ENCODE measurements around the gene PIMREG.

PIMREG gene

DNA sequence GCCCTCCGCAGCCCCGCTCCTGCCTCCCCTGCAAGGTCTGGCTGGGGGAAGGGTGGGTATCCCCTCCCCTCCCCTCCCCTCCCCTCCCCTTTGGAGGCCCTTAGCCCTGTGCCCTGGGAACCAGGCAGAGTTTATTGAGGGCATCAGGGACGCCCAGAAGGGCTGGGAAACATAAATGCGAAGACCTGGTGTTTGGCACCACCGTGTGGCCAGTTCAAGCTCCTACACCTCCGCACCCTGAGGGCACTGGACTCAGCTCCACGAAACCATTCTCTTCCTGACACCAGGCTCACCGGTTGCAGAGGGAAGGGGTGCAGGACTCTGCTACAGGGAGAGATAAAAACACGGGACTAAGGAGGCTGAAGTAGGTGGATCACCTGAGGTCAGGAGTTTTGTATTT, 8.3 kb upstream of the PIMREG start:
- DNase-seq (ENCODE audit: low read depth) = no peak
- no peak overlapping the region for H3K4me3 ChIP-seq (ENCODE audit: low read depth, low read length)

DNA sequence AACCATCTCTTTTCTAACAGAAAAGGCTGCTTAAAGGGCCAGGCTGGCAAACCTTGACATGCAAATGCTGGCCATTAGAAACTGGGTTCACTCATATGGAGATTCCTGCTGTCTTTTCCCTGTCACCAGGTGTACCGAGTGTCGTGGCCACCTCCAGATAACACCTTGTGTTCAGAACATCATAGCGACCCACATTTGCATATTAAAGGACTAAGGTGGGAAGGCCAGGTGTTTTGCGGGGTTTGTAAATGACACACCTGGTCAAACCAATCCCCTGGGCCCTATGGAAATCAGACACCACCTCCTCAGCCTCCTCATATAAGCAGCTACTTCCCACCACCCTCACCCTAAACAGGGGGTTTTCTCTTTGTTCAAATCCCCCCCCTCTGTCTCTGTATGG, 6.8 kb upstream of the PIMREG start:
- no peak overlapping the region for H3K4me3 ChIP-seq (ENCODE audit: low read depth, low read length)
- no peak for DNase-seq (ENCODE audit: low read depth)

DNA sequence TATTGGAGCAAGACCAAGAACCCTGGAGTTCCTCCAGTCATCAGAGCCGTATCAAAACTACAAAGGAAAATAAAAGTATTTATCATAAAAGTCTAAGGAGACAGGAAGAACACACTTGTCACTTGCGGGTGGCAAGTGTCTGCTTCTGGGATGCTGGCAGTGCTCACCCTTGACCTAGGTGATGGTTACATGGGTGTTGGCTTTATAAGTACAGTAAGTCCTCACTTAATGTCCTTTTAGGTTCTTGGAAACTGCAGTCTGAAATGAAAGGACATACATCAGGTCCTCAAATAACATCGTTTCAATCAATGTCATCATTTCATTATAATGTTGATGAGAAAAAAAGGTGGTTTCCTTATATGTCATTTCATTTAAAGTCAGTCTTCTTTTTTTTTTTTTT, 6.3 kb upstream of the PIMREG start:
- DNase-seq (ENCODE audit: low read depth) = no peak
- no peak overlapping the region for H3K4me3 ChIP-seq (ENCODE audit: low read depth, low read length)

DNA sequence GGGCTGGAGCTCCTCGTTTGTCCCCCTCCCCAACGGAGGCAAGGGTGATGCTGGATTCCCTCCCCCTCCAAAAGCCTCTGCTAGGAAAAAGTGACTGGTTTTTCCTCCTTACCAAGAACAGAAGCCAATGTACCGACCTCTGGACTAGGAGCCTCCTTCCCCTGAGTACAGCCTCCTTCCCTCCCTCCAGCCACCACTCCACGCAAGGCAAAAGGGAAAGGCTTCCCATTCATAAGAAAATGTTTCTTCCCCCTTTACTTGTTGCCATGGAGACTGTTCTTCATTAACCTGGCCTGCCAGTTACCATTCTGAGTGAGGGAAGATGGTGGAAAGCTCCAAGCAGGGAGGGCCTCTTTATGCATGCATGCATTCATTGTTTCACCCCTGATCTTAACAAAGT, 4.3 kb upstream of the PIMREG start:
- no peak overlapping the region for H3K4me3 ChIP-seq (ENCODE audit: low read depth, low read length)
- no peak for DNase-seq (ENCODE audit: low read depth)

DNA sequence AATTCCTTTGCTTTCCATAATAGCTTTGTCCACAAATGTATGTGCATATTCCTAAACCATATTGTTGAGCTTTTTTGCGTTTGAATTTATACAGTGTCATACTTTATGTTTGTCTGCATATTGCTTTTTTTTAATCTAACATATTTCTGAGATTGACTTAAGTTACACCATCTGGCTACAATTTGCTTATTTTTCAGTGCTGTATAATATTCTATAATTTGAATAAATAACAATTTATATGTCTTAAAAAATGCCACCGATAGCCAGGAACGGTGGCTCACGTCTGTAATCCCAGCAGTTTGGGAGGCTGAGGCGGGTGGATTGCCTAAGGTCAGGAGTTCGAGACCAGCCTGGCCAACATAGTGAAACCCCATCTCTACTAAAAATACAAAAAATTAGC, 1.5 kb upstream of the PIMREG start:
- no peak overlapping the region for H3K4me3 ChIP-seq (ENCODE audit: low read depth, low read length)
- no peak for DNase-seq (ENCODE audit: low read depth)

DNA sequence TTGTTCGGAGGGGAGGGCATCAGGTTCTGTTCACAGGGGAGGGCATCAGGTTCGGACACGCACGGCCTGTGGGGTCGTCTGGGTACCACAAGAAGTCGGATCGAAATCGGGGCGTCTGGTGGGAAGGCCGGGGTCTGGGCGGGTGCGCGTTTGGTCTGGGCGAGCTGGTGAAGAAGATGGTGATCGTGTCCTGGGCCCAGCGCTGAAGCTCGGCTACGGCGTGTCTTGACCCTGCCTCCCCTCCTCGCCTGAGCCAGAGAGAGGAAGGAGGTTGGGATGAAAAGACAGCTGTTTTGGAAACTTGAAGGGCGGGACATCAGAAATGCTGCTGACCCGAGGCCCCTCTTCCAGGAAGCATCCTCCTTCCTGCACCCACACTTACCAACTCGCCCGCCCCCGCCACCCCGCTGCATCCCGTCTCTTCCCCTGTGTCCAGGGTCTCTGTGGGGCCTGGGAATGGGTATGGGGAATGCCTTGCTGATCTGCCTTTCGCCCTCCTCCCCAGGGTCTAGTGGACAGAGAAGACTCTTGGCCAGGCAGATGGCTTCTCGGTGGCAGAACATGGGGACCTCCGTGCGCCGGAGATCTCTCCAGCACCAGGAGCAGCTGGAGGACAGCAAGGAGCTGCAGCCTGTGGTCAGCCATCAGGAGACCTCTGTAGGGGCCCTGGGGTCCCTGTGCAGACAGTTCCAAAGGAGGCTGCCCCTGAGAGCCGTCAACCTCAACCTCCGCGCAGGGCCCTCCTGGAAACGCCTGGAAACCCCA, 498 bp downstream of the PIMREG start:
- peak overlapping the region; percentile 50 for H3K4me3 ChIP-seq (ENCODE audit: low read depth, low read length)
- no peak for DNase-seq (ENCODE audit: low read depth)

DNA sequence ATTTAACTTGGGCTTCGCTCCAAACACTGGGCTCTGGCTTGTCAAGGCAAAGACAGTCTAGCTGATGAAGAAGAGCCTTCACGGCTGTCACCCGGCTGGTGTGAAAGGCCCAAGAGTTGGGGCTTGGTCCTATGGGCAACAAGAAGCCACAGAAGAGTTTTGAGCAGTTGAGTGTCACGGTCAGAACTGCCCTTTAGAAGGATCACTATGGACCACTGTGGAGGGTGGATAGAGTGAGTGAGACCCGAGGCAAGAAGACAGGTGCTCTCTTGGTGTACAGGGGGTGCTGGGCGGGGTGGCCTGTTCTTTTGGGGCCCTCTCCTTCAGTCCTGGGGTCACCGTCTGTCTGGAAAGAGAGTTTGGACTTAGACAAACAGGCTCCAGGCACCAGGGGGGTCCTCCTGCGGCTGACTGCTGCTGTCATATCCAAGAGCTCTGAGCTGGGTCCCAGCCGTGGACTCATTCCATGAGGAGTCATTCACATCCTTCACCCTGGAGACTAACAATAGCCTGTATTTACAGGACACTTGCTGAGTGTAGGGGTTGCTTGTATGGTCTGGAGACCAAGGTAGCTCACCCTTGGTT, 2.4 kb downstream of the PIMREG start:
- H3K4me3 ChIP-seq (ENCODE audit: low read depth, low read length) = no peak overlapping the region
- no peak for DNase-seq (ENCODE audit: low read depth)

DNA sequence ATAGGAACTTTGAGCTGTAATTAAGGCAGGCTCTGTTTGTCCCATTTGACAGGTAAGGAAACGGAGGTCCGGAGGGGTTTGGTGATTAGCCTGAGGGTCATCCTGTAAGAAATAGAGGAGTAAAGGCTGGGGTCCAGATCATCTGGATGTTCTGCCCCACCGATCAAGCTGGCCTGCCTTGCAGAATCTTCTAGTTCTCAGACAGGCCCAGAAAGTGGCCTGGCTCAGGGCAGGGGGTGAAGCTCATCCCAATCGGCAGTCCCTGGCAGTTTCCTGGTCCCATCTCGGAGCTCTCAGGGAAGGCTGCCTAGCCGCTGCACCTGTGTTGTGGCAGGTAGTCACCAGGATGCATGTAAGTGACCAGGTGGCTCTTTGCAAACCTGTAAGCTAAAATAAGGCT, 4.2 kb downstream of the PIMREG start:
- DNase-seq (ENCODE audit: low read depth) = no peak

DNA sequence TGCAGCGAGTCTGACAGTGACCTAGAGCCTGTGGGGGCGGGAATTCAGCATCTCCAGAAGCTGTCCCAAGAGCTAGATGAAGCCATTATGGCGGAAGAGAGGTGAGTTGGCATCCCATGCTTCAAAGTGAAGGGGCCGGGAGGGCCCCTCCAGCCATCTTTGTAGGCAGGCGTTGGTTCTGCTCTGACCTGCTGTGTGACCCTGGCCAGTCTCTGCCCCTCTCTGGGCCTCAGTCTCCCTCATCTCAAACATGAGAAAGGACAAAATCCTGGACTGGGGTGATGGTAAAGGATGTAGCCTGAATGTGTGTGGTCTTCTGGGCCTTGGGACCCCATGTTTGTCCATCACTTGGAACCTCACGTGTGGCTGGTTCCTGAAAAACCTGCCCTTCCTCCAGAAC, 5.1 kb downstream of the PIMREG start:
- H3K4me3 ChIP-seq (ENCODE audit: low read depth, low read length) = no peak overlapping the region
- no peak for DNase-seq (ENCODE audit: low read depth)

More for the DNA sequence above, 4.2 kb downstream of the PIMREG start:
- H3K4me3 ChIP-seq (ENCODE audit: low read depth, low read length) = no peak overlapping the region

DNA sequence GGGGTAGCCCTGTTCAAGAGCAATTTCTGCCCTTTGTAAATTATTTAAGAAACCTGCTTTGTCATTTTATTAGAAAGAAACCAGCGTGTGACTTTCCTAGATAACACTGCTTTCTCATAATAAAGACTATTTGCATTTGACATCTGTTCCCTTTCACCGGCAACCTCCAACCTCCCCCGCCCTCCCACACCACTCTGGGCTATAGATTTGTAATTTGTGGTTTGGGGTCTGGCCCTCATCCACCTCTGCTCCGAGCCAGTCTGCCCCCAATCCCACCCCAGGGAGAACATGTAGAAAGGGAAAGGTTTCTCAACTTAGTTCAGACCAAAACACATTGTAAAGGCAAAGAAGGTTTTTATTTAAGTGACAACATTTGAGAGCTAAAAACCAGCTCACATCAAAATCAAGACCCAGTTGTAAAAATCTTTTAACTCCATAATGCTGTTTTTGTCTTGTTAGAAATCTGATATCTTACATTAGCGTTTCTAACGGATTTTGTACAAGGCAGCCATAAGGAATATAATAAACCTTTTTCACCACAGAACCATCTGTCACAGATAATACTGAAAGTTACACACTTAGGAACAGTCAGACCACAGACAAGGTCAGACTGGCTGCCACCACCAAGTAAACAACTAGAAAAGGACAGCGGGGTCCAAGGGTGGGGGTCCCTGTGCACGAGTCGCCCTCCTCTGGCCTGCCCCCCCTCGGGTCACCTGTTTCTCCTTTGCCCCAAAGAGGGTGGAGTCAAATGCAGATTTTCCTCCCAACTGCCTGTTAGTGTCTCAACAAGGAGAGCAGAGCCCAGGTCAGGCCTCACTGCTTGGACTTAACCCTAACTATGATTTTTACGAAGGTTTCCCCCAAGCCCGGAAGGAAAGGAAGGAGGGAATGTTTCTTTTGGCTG, 6.9 kb downstream of the PIMREG start:
- DNase-seq (ENCODE audit: low read depth) = no peak
- H3K4me3 ChIP-seq (ENCODE audit: low read depth, low read length) = no peak overlapping the region

DNA sequence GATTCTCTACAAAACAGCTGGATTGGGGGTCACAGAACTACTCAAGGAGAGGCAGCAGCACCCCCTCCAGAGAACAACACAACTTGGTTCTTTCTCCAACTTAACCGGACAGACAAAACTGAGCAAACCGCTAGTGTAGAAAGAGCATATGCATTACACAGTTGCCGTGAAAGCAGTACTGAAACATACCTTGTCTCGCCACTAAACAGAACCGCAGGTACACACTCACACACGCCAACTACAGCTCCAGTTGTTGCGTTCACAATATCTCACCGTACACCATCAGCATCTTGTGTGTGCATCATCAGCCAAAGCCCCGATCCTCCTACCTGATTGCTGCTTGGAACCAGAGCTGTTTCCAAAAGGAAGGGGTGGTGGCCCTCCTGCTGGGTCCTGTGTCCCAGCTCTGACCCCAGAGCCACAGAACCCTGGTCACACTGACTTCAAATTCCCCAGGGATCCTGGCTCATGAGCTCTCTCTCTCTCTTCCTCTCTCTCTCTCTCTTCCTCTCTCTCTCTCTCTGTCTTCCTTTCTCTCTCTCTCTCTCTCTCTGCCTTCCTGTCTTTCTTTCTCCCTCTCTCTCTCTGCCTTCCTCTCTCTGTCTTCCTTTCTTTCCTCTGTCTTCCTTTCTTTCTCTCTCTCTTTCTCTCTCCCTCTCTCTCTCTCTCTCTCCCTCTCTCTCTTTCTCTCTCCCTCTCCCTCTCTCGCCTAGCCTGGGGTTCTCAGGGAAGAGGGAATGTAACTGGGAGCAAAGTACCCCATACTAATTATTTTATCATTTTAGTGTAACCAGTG, 8.4 kb downstream of the PIMREG start:
- DNase-seq (ENCODE audit: low read depth) = no peak
- no peak overlapping the region for H3K4me3 ChIP-seq (ENCODE audit: low read depth, low read length)

DNA sequence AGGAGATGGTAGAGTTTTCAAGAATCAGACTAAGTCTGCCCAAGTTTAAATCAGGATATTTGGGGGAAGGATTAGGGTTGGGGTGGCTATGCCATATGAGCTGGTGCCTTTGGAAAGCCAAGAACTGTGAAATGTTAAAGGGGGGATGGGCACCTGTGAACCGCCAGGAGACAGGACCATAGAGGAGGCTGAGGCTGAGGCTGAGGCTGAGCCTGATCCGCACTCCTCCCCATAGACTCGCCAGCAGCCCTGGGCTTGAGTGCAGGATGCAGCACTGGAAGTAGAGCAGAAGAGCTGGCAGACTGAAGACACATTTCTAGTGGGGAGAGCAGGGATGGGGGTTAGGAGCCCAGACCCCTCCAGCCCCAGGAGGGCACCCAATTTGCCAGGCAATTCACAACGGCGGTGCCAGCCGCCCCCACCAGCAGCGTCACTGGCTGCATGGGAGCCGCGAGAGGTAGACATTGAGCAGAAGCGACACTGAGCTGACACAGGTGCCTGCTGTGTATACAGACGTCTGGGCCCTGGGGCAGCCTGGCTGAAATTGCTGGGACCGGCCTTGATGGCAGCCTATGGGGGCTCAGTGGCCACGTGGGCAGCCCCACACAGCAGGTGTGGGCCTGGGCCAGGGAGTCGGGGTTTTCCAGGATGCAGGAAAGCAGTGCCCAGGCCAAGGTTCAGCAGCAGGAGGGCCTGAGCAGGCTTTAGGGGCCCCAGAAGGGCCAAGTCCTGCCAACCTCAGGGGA, 9.2 kb downstream of the PIMREG start:
- no peak for DNase-seq (ENCODE audit: low read depth)
- H3K4me3 ChIP-seq (ENCODE audit: low read depth, low read length) = no peak overlapping the region

DNA sequence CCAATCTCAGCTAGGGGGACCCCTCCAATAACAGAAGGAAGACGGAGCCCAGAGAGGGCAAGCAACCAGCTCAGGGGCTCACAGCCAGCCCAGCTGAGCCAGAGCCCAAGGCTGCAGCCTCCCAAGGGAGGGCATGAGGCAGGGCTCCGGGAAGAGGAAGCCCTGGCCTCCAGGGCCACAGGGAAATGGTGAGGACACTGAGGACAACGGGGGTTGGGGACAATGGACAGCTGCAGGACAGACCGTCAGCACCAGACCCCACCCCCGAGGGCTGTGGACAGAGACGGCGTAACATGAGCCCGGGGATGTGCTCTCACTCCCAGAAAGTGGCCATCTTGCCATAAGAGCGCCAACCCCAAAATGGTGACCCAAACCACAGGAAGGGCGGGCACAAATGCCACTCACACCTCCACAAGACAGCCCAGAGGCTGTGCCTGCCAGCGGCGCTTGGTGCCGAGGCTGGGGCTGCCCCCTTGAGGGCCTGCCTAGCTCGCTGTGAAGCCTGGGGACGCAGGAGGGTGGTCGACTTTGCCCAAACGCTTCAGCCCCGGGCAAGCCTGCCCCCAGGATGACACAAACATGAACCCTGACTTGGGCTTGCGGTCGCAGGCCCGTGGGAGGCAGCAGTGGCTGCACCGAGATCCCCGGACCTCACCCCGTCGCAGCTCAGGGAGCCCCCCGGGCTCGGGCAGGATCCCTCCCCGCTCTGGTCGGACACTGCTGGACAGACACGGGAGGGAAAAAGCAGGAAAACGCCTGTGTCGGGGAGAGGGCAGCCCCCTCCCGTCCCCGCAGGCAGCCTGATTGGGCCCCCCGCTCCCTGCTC, 10.5 kb downstream of the PIMREG start:
- H3K4me3 ChIP-seq (ENCODE audit: low read depth, low read length) = peak overlapping the region; percentile 13
- no peak for DNase-seq (ENCODE audit: low read depth)

DNA sequence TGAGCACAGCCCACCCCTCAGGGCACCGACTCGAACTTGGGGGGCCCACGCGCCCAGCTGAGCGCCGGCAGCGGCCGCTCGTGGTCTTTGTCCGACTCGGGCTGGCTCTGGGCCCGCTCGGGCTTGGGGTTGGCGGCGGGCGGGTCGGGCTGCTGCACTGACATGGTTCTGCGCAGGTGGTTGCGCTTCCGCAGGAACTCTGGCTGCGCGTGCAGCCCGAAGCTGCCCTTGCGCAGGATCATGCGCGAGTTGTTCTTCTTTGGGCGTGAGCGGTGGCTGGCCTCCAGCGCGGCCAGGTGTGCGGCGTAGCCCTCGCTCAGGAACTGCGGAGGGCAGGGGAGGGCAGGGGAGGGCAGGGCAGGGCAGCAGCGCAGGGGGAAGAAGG, 11.1 kb downstream of the PIMREG start:
- peak overlapping the region; percentile 13 for H3K4me3 ChIP-seq (ENCODE audit: low read depth, low read length)
- no peak for DNase-seq (ENCODE audit: low read depth)

DNA sequence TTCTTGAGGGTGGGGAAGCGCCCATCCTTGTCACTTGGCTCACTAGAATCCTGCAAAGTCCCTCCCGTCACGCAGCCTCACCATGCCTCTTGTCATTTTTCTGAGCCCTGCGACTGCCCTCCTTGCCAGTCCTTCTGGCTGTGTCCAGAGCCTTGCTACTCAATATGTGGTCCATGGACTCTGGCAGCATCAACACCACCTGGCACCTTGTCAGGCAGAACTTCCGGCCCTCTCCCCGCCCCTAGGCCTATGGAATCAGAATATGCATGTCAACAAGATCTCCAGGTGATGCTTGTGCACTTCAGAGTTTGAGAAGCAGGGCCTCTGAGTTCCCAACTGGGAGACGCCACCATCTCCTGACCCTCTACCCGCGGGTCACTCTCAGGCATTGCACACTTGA, 12.1 kb downstream of the PIMREG start:
- no peak for DNase-seq (ENCODE audit: low read depth)

DNA sequence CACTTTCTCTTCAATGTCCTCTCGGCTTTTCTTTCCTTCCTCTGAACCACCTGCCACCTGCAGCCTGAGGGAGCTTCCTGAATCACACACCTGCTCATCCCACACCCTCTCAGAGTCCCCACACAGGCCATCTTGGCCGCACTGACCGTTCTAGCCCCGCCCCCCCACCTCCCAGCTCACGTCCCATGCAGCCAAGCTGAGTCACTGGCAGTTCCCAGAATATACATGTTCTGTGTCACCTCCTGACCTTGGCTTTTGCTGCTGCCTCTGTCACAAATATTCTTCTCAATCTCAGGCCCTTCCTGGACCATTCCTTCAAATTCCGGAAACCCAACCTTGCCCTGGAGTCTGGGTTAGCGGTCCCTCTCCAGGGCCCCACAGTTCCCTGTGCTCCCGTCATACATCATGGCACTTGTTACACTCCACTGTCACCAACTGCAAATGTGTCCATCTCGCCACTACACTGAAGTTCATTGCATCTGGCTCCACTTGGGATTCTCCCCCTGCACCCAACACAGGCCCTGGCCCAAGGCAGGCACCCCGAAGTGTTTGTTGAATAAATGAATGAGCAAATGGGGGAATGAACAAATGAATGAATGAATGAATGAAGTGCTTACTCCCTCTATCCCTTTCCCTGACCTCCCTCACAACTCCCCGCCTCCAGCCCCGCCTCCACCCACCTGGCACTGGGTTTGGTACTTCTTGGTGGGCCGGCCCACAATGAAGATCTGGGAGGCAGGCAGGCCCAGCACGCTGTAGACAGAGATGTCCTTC, 12.8 kb downstream of the PIMREG start:
- no peak overlapping the region for H3K4me3 ChIP-seq (ENCODE audit: low read depth, low read length)
- DNase-seq (ENCODE audit: low read depth) = no peak

More for the DNA sequence above, 12.1 kb downstream of the PIMREG start:
- H3K4me3 ChIP-seq (ENCODE audit: low read depth, low read length) = no peak overlapping the region

DNA sequence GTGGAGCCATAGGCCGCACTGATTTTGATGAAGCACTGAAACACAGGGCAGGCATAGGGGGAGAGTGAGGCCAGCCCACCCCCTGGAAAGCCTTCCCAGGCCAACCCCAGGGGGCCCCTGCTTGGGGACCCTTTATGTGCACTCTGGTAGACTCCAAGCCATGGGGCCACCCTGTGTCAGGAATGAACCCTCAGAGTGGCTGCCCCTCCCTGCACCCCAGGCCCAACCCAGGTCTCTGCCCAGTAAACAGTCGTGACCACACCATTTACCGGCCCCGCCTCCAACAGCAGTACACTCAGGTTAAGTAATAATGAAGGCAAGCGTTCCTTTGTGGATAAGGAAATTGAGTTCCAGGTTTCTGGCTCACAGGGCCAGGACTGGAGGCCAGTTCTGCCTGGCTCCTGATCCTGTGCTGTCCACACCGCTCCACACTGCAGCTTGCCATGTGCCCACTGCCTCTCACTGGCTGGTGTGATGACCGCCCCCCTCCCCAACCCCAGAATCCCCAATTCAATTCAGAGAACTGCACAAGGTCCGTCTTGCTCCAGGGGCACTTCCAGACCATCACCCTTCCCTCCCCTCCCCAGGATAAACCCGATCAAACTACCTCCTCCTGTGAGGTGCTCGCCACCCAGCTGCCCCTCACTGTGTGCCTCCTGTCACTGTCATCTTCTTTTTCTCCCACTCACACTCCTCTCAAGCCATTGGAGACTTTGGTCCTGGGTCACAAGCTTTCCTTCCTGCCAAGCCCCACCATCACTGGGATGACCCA, 13.6 kb downstream of the PIMREG start:
- H3K4me3 ChIP-seq (ENCODE audit: low read depth, low read length) = no peak overlapping the region
- no peak for DNase-seq (ENCODE audit: low read depth)

All from skeletal muscle cell (primary cell).